Natural killer cell (primary cell): ENCODE measurements around the gene LUZP1. TPM values are rescaled to one million over a fixed set of nuclear protein-coding genes. Genes with fewer than 3 reads are reported as not detected.

Experiments
- ATAC-seq, 3 donors: fragments of 150-1000 bp in 2 of 3; fragments of 200-7000 bp in 1 of 3; cut with Tn5 transposase; 1 replicate in 1 of 3; 2 replicates in 2 of 3; pipeline ENCODE4 v1.10.0; 2021; ENCODE audit warnings: mild to moderate bottlenecking in 2 of 3, moderate library complexity in 2 of 3
- DNase-seq, 2 donors: peaks; one replicate each; pipeline versions ENCODE4 v3.0.0 to v3.0.0-alpha.2; 2013 to 2021; ENCODE audit warnings: mixed read lengths in 1 of 2
- H3K27ac ChIP-seq: one replicate; pipeline ENCODE4 v1.5.1; 2013; ENCODE audit warnings: mild to moderate bottlenecking, low read length
- H3K27me3 ChIP-seq: one replicate; pipeline ENCODE4 v1.6.1; 2013; ENCODE audit warnings: low read length; ENCODE audit not compliant: control insufficient read depth, insufficient read depth
- H3K36me3 ChIP-seq: one replicate; pipeline ENCODE4 v1.6.1; 2013; ENCODE audit warnings: low read length; ENCODE audit not compliant: control insufficient read depth, insufficient read depth
- H3K4me1 ChIP-seq: one replicate; pipeline ENCODE4 v1.6.1; 2013; ENCODE audit warnings: low read length; ENCODE audit not compliant: control insufficient read depth, insufficient read depth
- H3K4me3 ChIP-seq: one replicate; pipeline ENCODE4 v1.5.1; 2013; ENCODE audit warnings: low read length
- H3K9me3 ChIP-seq: one replicate; pipeline ENCODE4 v1.6.1; 2013; ENCODE audit warnings: low read length; ENCODE audit not compliant: control insufficient read depth, insufficient read depth
- H3K27ac Mint-ChIP-seq, 2 donors: one replicate each; pipeline ENCODE4 v1.8.0; 2022; ENCODE audit warnings: mild to moderate bottlenecking in 2 of 2, mixed read lengths in 2 of 2, moderate library complexity in 1 of 2
- H3K27me3 Mint-ChIP-seq, 2 donors: one replicate each; pipeline ENCODE4 v1.8.0; 2022; ENCODE audit warnings: low read depth in 2 of 2, mixed read lengths in 2 of 2
- H3K36me3 Mint-ChIP-seq: one replicate; pipeline ENCODE4 v1.8.0; 2022; ENCODE audit warnings: mixed read lengths
- H3K4me1 Mint-ChIP-seq, 2 donors: one replicate each; pipeline ENCODE4 v1.8.0; 2022; ENCODE audit warnings: mixed read lengths in 2 of 2
- H3K4me3 Mint-ChIP-seq: one replicate; pipeline ENCODE4 v1.8.0; 2022; ENCODE audit warnings: mild to moderate bottlenecking, moderate library complexity, mixed read lengths
- H3K9me3 Mint-ChIP-seq, 2 donors: one replicate each; pipeline ENCODE4 v1.8.0; 2022; ENCODE audit warnings: mixed read lengths in 2 of 2
- CTCF ChIP-seq: fragments of 200-600 bp; IDR thresholded peaks from one replicate; pipeline ENCODE4 v1.8.0; 2022; ENCODE audit warnings: antibody characterized with exemption
- WGBS: methylation state at CpG from one replicate; pipeline ENCODE4 v1.1.7; 2013; ENCODE audit warnings: missing lambda C conversion rate; ENCODE audit not compliant: insufficient coverage; 5-methylcytosine and 5-hydroxymethylcytosine counted together
- intact Hi-C: fragments of 100-400 bp; cut with micrococcal nuclease; formaldehyde crosslinking; loops from one replicate; pipeline ENCODE4 v1.14.2; 2022
- total RNA-seq, 4 donors: library from RNA; stranded (reverse); fragments of 120-200 nt in 1 of 4; gene quantifications; one replicate each; pipeline versions ENCODE4 v1.2.3 to v1.2.4, GENCODE V29; 2013 to 2022

Gene LUZP1
- total RNA-seq, 3 donors from 2014 or later (not counting 1 experiment from before 2014, with no cell fraction given), result 37.0 to 49.4 (median 39.6) TPM

GRCh38 chr1:23050201-23050600 lies 118.5 kb downstream of the LUZP1 start:
- intact Hi-C loops, result no loop called here
- Mint-ChIP-seq H3K4me3 (no peak overlapping the region), H3K36me3 (no peaks in the 10 kb centered on the region), H3K27ac (no peak overlapping the region), H3K4me1 (peaks cover 8 to 10% of the 10 kb centered on the region in 2 donors), H3K27me3 (no peaks in the 10 kb centered on the region), H3K9me3 (no peaks in the 10 kb centered on the region)
- ATAC-seq, result no peak
- Histone ChIP-seq H3K27ac (no peak overlapping the region), H3K9me3 (no peaks in the 10 kb centered on the region), H3K27me3 (no peaks in the 10 kb centered on the region), H3K4me1 (no peaks in the 10 kb centered on the region), H3K36me3 (peaks cover 16% of the 10 kb centered on the region), H3K4me3 (no peak overlapping the region)
- WGBS, result 97% methylated on average over 6 of the region's 7 CpGs
- TF ChIP-seq CTCF, result no peak
- DNase-seq, result no peak

- Histone ChIP-seq H3K4me3 (no peak overlapping the region), H3K27ac (no peak overlapping the region), H3K4me1 (no peaks in the 10 kb centered on the region), H3K27me3 (no peaks in the 10 kb centered on the region), H3K9me3 (no peaks in the 10 kb centered on the region), H3K36me3 (no peaks in the 10 kb centered on the region)
- Mint-ChIP-seq H3K36me3 (no peaks in the 10 kb centered on the region), H3K27me3 (no peaks in the 10 kb centered on the region), H3K27ac (no peak overlapping the region), H3K4me3 (no peak overlapping the region), H3K9me3 (no peaks in the 10 kb centered on the region), H3K4me1 (peaks cover 19 to 20% of the 10 kb centered on the region in 2 donors)
- no peak for TF ChIP-seq CTCF
- WGBS, result 83% methylated on average over 1 of the region's 3 CpGs
- intact Hi-C loops, result no loop called here
- DNase-seq, result no peak
- ATAC-seq, result no peak
These were observed 124.6 kb downstream of the LUZP1 start for GRCh38 chr1:23044035-23044434.

- H3K4me3 Mint-ChIP-seq, result no peak overlapping the region
- H3K9me3 Mint-ChIP-seq, result no peaks in the 10 kb centered on the region
- H3K36me3 ChIP-seq, result no peaks in the 10 kb centered on the region
- no peak overlapping the region for H3K27ac ChIP-seq
- no peak for TF ChIP-seq CTCF
- WGBS, result 92% methylated on average over 5 of the region's 5 CpGs
- no peaks in the 10 kb centered on the region for H3K4me1 ChIP-seq
- H3K4me1 Mint-ChIP-seq, result peaks cover 12% of the 10 kb centered on the region in 2 donors
- intact Hi-C loops, result no loop called here
- DNase-seq (no peak), ATAC-seq (no peak)
- H3K4me3 ChIP-seq, result no peak overlapping the region
- H3K27me3 ChIP-seq, result no peaks in the 10 kb centered on the region
- H3K9me3 ChIP-seq, result no peaks in the 10 kb centered on the region
- no peak overlapping the region for H3K27ac Mint-ChIP-seq
- H3K27me3 Mint-ChIP-seq, result no peaks in the 10 kb centered on the region
- no peaks in the 10 kb centered on the region for H3K36me3 Mint-ChIP-seq
These were observed 128.1 kb downstream of the LUZP1 start for GRCh38 chr1:23040509-23040908.

GRCh38 chr1:23039308-23039826 lies 129.3 kb downstream of the LUZP1 start:
- H3K4me3 ChIP-seq, result no peak overlapping the region
- H3K4me1 ChIP-seq, result no peaks in the 10 kb centered on the region
- H3K27me3 Mint-ChIP-seq, result no peaks in the 10 kb centered on the region
- H3K27ac Mint-ChIP-seq, result no peak overlapping the region
- H3K36me3 Mint-ChIP-seq, result no peaks in the 10 kb centered on the region
- ATAC-seq (no peak), DNase-seq (no peak)
- H3K27ac ChIP-seq, result no peak overlapping the region
- intact Hi-C loops, result no loop called here
- TF ChIP-seq CTCF, result no peak
- H3K4me3 Mint-ChIP-seq, result no peak overlapping the region
- no peaks in the 10 kb centered on the region for H3K9me3 Mint-ChIP-seq
- H3K4me1 Mint-ChIP-seq, result peaks cover 9 to 12% of the 10 kb centered on the region in 2 donors
- H3K27me3 ChIP-seq, result no peaks in the 10 kb centered on the region
- no peaks in the 10 kb centered on the region for H3K9me3 ChIP-seq
- H3K36me3 ChIP-seq, result no peaks in the 10 kb centered on the region
- 82% methylated on average over 5 of the region's 7 CpGs for whole genome bisulfite sequencing
